ENCODE results near the gene MAPK11.
"Not testable (repeated sequence)": the region's sequence is repeated elsewhere in the genome, so short reads cannot be mapped to it uniquely, and the experiment has no call there.

MAPK11 gene

GRCh38 chr22:50277761-50278160, 7.6 kb upstream of the MAPK11 start:
- DNase-seq (ENCODE audit: low read depth, low spot score) = no peak

- peak; percentile 78 for DNase-seq (ENCODE audit: low read depth, low spot score)
These were observed 6.0 kb upstream of the MAPK11 start for GRCh38 chr22:50276143-50276542.

- no peak for DNase-seq (ENCODE audit: low read depth, low spot score)
These were observed 5.2 kb upstream of the MAPK11 start for GRCh38 chr22:50275181-50276055.

DNA sequence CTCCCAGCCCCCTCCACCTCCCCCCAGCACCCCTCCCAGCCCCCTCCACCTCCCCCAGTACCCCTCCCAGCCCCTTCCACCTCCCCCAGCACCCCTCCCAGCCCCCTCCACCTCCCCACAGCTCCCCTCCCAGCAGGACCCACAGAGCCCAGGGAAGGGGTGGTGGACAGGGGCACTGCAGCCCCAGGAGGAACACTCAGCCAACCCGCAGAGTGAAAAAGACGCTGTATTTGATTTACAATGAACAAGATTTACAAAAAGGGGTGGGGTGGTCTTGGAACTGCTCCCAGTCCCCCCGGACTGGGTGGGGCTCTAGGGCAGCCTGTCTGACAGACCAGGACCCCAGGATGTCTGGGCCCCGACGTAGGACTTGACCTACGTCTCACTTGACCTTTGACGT, 4.6 kb upstream of the MAPK11 start:
- DNase-seq (ENCODE audit: low read depth, low spot score) = no peak

DNA sequence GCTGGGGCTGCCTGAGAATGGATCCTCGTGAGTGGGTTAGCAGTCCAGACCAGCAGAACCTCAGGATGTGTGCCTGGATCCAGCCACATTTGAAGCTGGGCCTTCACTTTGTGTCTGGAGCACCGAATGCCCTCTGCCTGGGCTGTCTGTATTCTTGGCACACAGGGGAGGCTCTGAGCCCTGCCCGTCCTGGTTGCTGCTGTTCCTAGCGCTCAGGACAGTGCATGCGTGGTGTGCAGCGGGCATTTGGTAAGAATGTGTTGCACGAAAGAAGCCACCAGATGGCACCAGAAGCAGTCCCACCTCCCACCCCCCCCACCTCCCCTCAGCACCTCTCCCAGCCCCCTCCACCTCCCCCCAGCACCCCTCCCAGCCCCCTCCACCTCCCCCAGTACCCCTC, 4.1 kb upstream of the MAPK11 start:
- DNase-seq (ENCODE audit: low read depth, low spot score) = peak; percentile 74

- DNase-seq (ENCODE audit: low read depth, low spot score) = not testable (repeated sequence)
These were observed 3.6 kb upstream of the MAPK11 start for GRCh38 chr22:50273781-50274180.

GRCh38 chr22:50273352-50273751, 3.2 kb upstream of the MAPK11 start:
- DNase-seq (ENCODE audit: low read depth, low spot score) = not testable (repeated sequence)

GRCh38 chr22:50272044-50272802, 2.0 kb upstream of the MAPK11 start:
- DNase-seq (ENCODE audit: low read depth, low spot score) = no peak

GRCh38 chr22:50271519-50271970, 1.4 kb upstream of the MAPK11 start:
- peak; percentile 88 for DNase-seq (ENCODE audit: low read depth, low spot score)

DNA sequence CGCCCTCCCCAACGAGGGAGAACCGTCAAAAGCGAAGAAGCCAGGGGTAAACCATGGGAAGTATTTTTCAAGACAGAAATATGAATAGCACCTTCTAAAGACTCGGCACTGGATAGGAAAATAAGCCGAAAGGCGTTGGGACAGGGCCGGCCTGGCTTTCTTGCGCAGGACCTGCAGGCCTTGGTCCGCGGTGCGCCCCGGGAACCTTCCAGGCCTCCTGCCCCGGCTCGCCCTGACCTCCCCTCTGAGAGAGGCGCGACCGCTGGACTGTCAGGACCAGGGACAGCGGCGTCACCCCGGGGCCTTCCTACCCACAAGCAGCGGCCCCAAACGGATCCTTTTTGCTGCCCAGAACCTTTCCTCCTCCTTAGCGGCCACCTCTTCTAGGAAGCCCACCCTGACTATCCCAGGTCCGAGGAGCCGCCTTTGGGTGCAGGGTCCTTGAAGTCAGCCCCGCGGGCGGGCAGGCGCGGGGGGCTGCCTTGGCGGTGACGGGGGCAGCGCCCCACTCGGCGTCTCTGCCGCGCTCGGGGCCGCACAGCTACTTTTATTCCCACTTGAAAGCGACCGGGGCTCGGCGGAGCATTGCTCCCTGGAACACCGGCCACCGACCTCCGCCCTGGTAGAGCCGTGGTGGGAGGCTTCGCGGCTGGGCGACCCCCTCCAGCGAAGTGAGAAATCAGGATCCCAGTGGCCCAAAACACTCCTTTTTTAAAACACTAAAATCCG, 650 bp upstream of the MAPK11 start:
- DNase-seq (ENCODE audit: low read depth, low spot score) = peak; percentile 88

DNA sequence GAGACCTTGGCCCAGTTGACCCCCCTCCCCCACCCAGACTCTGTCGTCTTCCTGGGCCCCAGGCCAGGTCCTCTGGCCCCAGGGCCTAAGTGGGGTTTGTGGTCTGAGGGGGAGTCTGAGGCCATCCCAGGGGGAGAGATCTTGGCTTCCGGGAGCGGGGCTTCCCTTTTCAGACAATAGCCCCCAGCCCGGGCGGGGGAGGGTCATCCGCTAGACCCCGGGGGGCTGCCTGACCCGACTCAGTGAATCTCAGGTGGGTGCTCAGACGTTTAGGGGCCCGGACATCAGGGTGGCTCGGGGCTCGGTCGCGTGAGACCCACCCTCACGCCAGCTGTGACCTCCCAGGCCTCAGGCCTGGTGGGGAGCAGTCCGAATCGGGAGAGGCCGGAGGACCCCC, 609 bp downstream of the MAPK11 start:
- DNase-seq (ENCODE audit: low read depth, low spot score) = peak; percentile 34

GRCh38 chr22:50268655-50269113, 1.5 kb downstream of the MAPK11 start:
- DNase-seq (ENCODE audit: low read depth, low spot score) = peak; percentile 57

GRCh38 chr22:50267591-50268390, 2.4 kb downstream of the MAPK11 start:
- DNase-seq (ENCODE audit: low read depth, low spot score) = peak; percentile 64

- DNase-seq (ENCODE audit: low read depth, low spot score) = no peak
These were observed 3.2 kb downstream of the MAPK11 start for GRCh38 chr22:50266994-50267393.

DNA sequence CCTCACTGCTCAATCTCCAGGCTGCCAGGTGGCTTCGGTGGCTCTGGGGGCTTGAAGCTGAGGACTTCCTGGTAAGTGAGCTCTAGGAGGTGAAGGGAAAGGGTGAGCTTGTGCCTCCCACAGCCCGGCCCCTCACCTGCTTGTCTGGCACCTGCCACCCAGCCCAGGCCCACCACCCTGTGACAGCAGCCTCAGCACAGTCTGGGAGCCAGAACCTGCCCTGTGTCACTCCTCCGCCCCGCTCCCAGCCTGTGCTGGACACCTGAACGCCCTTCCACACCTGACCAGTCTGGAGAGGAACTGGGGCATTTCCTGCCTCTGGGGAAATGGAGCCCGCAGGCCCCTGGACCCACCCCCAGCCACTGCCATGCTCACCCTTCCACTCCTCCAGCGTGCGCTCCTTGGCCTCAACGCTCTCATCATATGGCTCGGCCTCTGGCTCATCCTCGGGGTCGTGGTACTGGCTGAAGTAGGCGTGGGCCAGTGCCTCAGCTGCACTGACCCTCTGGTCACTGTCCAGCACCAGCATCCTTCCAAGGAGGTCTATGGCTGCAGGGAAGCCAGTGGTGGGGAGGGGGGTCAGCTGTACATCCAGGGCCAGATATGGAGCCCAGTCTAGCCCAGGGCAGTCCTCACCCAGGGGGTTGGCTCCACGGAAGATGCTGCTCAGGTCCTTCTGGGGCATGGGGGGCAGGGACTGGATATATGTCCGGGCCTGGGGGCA, 5.1 kb downstream of the MAPK11 start:
- no peak for DNase-seq (ENCODE audit: low read depth, low spot score)

DNA sequence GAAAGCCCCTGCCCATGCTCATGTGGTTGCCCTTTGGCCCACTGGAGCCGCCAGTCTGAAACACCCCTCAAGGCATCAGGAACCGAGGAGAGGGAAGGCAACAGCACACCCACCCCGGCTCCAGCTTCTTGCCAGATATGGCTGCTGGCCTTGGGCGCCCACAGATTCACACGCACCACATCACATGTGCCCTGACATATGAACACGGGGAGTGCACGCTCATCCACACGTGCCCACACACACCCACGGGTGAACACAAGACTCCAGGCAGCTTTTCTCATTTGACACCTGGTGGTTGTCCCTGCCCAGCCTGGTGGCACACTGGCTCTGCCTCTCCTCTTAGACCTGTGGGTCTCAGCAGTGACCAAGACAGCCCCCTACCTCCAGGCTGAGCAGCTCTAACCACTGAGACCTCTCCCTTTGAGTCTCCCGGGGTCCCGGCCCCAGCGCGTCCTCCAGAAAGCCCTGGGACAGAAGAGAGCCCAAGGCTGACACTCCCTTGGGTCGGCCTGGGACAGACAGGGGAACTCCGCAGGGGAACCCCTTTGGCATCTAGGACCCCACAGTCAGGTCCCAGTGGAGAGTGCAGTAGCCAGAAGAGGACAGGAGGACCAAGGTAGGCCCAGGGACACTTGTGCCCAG, 6.0 kb downstream of the MAPK11 start:
- DNase-seq (ENCODE audit: low read depth, low spot score) = no peak

DNA sequence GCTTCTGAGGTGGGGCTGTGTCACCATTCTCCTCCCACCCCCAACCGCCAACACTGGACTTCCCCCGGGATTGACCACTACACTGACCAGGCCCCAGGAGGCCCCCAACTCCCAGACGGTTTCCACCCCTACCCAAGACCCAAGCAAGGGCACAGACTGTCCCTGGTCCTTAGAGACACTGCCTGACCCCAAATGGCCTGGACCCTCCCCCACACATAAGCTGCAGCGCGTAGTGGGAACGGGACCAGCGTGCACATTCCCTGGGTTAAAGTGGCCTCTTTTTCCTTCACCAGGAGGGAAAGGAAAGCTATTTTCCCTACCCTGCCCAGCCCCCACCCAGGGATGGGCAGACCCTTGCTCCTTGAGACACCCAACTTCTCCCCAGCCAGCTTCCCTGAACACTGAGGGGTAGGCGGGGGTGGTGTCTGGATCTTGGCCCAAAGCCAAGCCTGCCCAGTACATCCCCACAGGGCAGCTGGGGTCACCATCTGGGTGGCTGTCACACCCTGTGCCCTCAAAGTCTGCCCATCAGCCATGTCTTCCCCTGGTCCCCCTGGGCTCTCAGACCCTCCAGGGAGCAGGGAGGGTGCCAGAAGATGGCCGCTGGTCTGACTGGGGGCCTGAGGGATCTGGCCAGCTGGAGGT, 7.1 kb downstream of the MAPK11 start:
- DNase-seq (ENCODE audit: low read depth, low spot score) = no peak

DNA sequence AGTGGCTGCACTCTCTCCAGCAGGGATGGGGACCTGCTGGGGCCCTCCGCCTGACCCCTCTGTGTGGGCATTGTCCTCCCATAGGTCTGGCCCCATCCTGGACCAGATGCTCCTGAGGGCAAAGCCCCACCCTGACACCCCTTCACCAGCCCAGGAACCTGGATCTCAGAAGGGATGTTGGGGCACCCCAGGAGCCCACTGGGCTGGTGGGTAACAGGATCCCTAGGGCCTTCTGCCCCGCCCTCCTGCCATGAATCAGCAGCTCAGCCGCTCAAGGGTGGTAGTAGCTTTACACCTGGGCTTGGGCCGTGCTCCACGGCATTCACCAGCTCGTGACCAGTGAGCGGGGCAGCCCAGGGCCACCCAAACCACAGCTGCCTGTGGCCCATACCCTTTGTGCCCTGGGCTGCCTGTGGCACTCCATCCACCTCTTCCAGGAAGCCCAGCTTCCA, 7.7 kb downstream of the MAPK11 start:
- DNase-seq (ENCODE audit: low read depth, low spot score) = peak; percentile 25

Measured in astrocyte of the hippocampus (primary cell).